ENCODE results near the gene FILIP1. TPM values are rescaled to one million over a fixed set of nuclear protein-coding genes. Genes with fewer than 3 reads are reported as not detected.

FILIP1 gene
- total RNA-seq, 4 donors from 2014 or later: 6.0 to 12.3 (median 7.2) TPM

DNA sequence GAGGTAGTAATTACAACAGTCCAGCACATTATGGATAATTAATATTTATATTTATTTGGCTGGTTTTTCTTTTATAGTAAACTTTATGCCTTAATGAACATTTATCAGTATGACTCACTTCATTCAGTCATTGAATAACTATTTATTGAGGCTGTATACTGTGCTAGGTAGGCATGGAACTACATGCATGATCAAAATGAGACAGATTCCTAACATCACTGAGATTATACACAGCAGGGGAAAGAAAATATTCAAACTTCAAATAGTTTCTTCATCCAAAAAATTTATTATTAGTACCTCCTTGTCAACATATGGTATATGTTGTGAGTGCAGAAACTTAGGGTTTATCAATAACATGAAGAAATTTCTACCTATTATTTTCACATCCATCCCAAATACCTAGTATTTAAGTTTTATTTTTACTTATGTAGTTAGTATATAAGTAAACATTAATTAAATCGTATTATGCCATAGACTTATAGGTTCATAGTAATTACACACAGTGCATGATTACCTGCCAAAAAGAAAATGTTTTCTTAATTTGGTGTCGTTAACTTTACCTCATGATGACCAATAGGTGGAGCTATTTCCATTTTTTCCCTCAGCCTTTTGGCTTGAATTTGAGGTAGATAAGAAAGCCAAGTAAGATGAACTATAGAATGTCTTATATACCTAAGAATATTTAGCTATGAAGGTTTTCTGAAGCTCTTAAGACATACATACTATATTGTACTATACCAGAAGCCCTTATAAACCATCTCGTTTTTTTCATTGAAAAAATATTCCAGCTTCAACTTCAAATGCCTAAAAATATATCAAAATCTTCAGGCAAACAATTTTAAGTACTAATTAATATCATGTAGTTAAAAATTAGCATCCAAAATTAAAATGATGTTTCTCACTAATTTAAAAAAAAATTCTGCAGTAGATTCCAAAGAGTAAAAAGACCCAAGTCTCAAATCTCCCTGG is 196.5 kb downstream of the FILIP1 start:
- Histone ChIP-seq H3K36me3 (no peaks in the 10 kb centered on the region), H3K9me3 (no peaks in the 10 kb centered on the region), H3K27ac (no peak overlapping the region), H3K4me3 (no peak overlapping the region), H3K27me3 (no peaks in the 10 kb centered on the region), H3K4me1 (peaks cover 0 to 28% (median 12%) of the 10 kb centered on the region in 4 donors)
- in situ Hi-C loops (cut with MboI; ENCODE audit: low pct_ligation_motif_present in 1 of 4, low pct_unique_long_range_greater_than_20kb in 1 of 4, low sequenced_read_pairs in 3 of 4): loop anchor here in 2 of 4 donors (10.0 kb wide), 1 partner anchor 228 kb away; no protein-coding TSS in a partner anchor
- no peak for DNase-seq
- TF ChIP-seq POLR2AphosphoS5 (IDR thresholded peaks at IDR 0.05) (no peak), POLR2A (IDR thresholded peaks at IDR 0.05) (no peak), EP300 (IDR thresholded peaks at IDR 0.05; ENCODE audit: low read depth) (no peak), CTCF (IDR thresholded peaks at IDR 0.05) (peak; percentile 64 to 79 (median 72))
- intact Hi-C loops (cut with DNase I; ENCODE audit: low total_unique reads): no loop called here
- 0 to 9% methylated on average over 3 of the region's 3 CpGs for WGBS, 2 donors (ENCODE audit: low coverage in 1 of 2)

GRCh38 chr6:75292555-75292954 is 201.0 kb downstream of the FILIP1 start:
- WGBS, 2 donors (ENCODE audit: low coverage in 1 of 2): 83 to 92% methylated on average over 2 of the region's 2 CpGs
- intact Hi-C loops (cut with DNase I; ENCODE audit: low total_unique reads): no loop called here
- H3K4me3 ChIP-seq: no peak overlapping the region
- no peak for DNase-seq
- no peak for TF ChIP-seq EP300 (IDR thresholded peaks at IDR 0.05; ENCODE audit: low read depth)
- no peak for TF ChIP-seq POLR2AphosphoS5 (IDR thresholded peaks at IDR 0.05)
- H3K4me1 ChIP-seq: no peaks in the 10 kb centered on the region
- H3K36me3 ChIP-seq: no peaks in the 10 kb centered on the region
- H3K27ac ChIP-seq: no peak overlapping the region
- in situ Hi-C loops (cut with MboI; ENCODE audit: low pct_ligation_motif_present in 1 of 4, low pct_unique_long_range_greater_than_20kb in 1 of 4, low sequenced_read_pairs in 3 of 4): loop anchor here in 2 of 4 donors (10.0 kb wide), 1 partner anchor 232 kb away; no protein-coding TSS in a partner anchor
- no peaks in the 10 kb centered on the region for H3K27me3 ChIP-seq
- H3K9me3 ChIP-seq: no peaks in the 10 kb centered on the region

GRCh38 chr6:75291744-75292143 is 201.9 kb downstream of the FILIP1 start:
- no peaks in the 10 kb centered on the region for H3K4me1 ChIP-seq
- H3K27me3 ChIP-seq: no peaks in the 10 kb centered on the region
- H3K4me3 ChIP-seq: no peak overlapping the region
- H3K27ac ChIP-seq: no peak overlapping the region
- no peaks in the 10 kb centered on the region for H3K36me3 ChIP-seq
- TF ChIP-seq EP300 (IDR thresholded peaks at IDR 0.05; ENCODE audit: low read depth) (no peak), CTCF (IDR thresholded peaks at IDR 0.05) (no peak), POLR2AphosphoS5 (IDR thresholded peaks at IDR 0.05) (no peak), POLR2A (IDR thresholded peaks at IDR 0.05) (no peak)
- no peak for DNase-seq
- WGBS, 2 donors (ENCODE audit: low coverage in 1 of 2): 64 to 83% methylated on average over 1 of the region's 1 CpG
- intact Hi-C loops (cut with DNase I; ENCODE audit: low total_unique reads): no loop called here
- H3K9me3 ChIP-seq: no peaks in the 10 kb centered on the region
- in situ Hi-C loops (cut with MboI; ENCODE audit: low pct_ligation_motif_present in 1 of 4, low pct_unique_long_range_greater_than_20kb in 1 of 4, low sequenced_read_pairs in 3 of 4): loop anchor here in 2 of 4 donors (10.0 kb wide), 1 partner anchor 233 kb away; no protein-coding TSS in a partner anchor

GRCh38 chr6:75291331-75291730 is 202.3 kb downstream of the FILIP1 start:
- H3K27ac ChIP-seq: no peak overlapping the region
- H3K36me3 ChIP-seq: no peaks in the 10 kb centered on the region
- TF ChIP-seq POLR2AphosphoS5 (IDR thresholded peaks at IDR 0.05) (no peak), CTCF (IDR thresholded peaks at IDR 0.05) (no peak), POLR2A (IDR thresholded peaks at IDR 0.05) (no peak), EP300 (IDR thresholded peaks at IDR 0.05; ENCODE audit: low read depth) (no peak)
- H3K4me3 ChIP-seq: no peak overlapping the region
- H3K27me3 ChIP-seq: no peaks in the 10 kb centered on the region
- H3K9me3 ChIP-seq: no peaks in the 10 kb centered on the region
- in situ Hi-C loops (cut with MboI; ENCODE audit: low pct_ligation_motif_present in 1 of 4, low pct_unique_long_range_greater_than_20kb in 1 of 4, low sequenced_read_pairs in 3 of 4) (loop anchor here in 2 of 4 donors (10.0 kb wide), 1 partner anchor 233 kb away; no protein-coding TSS in a partner anchor), intact Hi-C loops (cut with DNase I; ENCODE audit: low total_unique reads) (no loop called here)
- WGBS, 2 donors (ENCODE audit: low coverage in 1 of 2): 78 to 83% methylated on average over 2 of the region's 2 CpGs
- peaks cover 0 to 2% (median 0%) of the 10 kb centered on the region in 4 donors for H3K4me1 ChIP-seq
- DNase-seq: no peak
